Duodenal mucosa (tissue), 2 donors: ENCODE measurements around the gene PCDHA6.
"Not testable (repeated sequence)": the region's sequence is repeated elsewhere in the genome, so short reads cannot be mapped to it uniquely, and the experiment has no call there.

Experiments
- H3K27ac ChIP-seq: one replicate; pipeline ENCODE4 v1.7.0; 2013; ENCODE audit warnings: low read depth, low read length
- H3K27me3 ChIP-seq, 2 donors: one replicate each; pipeline ENCODE4 v1.7.0; 2013; ENCODE audit warnings: low read length in 2 of 2, control low read depth in 1 of 2; ENCODE audit not compliant: insufficient read depth in 2 of 2, control insufficient read depth in 1 of 2
- H3K36me3 ChIP-seq, 2 donors: one replicate each; pipeline ENCODE4 v1.7.0; 2013; ENCODE audit warnings: low read length in 2 of 2, control low read depth in 1 of 2; ENCODE audit not compliant: insufficient read depth in 2 of 2, control insufficient read depth in 1 of 2
- H3K4me1 ChIP-seq, 2 donors: one replicate each; pipeline ENCODE4 v1.7.0; 2013; ENCODE audit warnings: low read length in 2 of 2, control low read depth in 1 of 2; ENCODE audit not compliant: insufficient read depth in 2 of 2, control insufficient read depth in 1 of 2
- H3K4me3 ChIP-seq, 2 donors: one replicate each; pipeline ENCODE4 v1.7.0; 2013; ENCODE audit warnings: low read length in 2 of 2, low read depth in 1 of 2
- H3K9ac ChIP-seq, 2 donors: one replicate each; pipeline ENCODE4 v1.7.0; 2013; ENCODE audit warnings: low read length in 2 of 2, low read depth in 1 of 2
- H3K9me3 ChIP-seq, 2 donors: one replicate each; pipeline ENCODE4 v1.7.0; 2013; ENCODE audit warnings: low read length in 2 of 2, control low read depth in 1 of 2; ENCODE audit not compliant: control insufficient read depth in 1 of 2

The PCDHA6 gene

GRCh38 chr5:140822281-140822629, 5.5 kb upstream of the PCDHA6 start:
- Histone ChIP-seq H3K9ac (no peak overlapping the region), H3K27me3 (no peaks in the 10 kb centered on the region), H3K9me3 (peaks cover 4 to 9% of the 10 kb centered on the region in 2 donors), H3K4me3 (no peak overlapping the region), H3K27ac (no peak overlapping the region), H3K36me3 (no peaks in the 10 kb centered on the region), H3K4me1 (no peaks in the 10 kb centered on the region)

- not testable (repeated sequence) for H3K27me3 ChIP-seq, H3K36me3 ChIP-seq, H3K9me3 ChIP-seq, H3K4me1 ChIP-seq, H3K9ac ChIP-seq, H3K4me3 ChIP-seq, H3K27ac ChIP-seq
These were observed 4.8 kb upstream of the PCDHA6 start for GRCh38 chr5:140822969-140823368.

GRCh38 chr5:140823475-140823874, 4.3 kb upstream of the PCDHA6 start:
- Histone ChIP-seq H3K9ac (no peak overlapping the region), H3K4me1 (no peaks in the 10 kb centered on the region), H3K27me3 (no peaks in the 10 kb centered on the region), H3K4me3 (no peak overlapping the region), H3K9me3 (peaks cover 9 to 12% of the 10 kb centered on the region in 2 donors), H3K36me3 (no peaks in the 10 kb centered on the region), H3K27ac (no peak overlapping the region)

DNA sequence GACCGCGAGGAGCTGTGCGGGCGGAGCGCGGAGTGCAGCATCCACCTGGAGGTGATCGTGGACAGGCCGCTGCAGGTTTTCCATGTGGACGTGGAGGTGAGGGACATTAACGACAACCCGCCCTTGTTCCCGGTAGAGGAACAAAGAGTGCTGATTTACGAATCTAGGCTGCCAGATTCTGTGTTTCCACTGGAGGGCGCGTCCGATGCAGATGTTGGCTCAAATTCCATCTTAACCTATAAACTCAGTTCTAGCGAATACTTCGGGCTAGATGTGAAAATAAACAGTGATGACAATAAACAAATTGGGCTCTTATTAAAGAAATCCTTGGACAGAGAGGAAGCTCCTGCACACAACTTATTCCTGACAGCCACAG, 590 bp downstream of the PCDHA6 start:
- H3K9me3 ChIP-seq, result peaks cover 16 to 19% of the 10 kb centered on the region in 2 donors
- H3K4me3 ChIP-seq, result no peak overlapping the region
- no peak overlapping the region for H3K27ac ChIP-seq

GRCh38 chr5:140829511-140830501, 2.0 kb downstream of the PCDHA6 start:
- H3K4me1 ChIP-seq, H3K4me3 ChIP-seq, H3K27ac ChIP-seq, H3K36me3 ChIP-seq, H3K27me3 ChIP-seq, H3K9ac ChIP-seq: not testable (repeated sequence)
- H3K9me3 ChIP-seq, result peaks cover 16 to 23% of the 10 kb centered on the region in 2 donors

More for the DNA sequence above, 590 bp downstream of the PCDHA6 start:
- Histone ChIP-seq H3K27me3 (no peaks in the 10 kb centered on the region), H3K4me1 (no peaks in the 10 kb centered on the region), H3K36me3 (no peaks in the 10 kb centered on the region), H3K9ac (no peak overlapping the region)

- Histone ChIP-seq H3K36me3 (no peaks in the 10 kb centered on the region), H3K4me3 (peak within 1 kb of the TSS; percentile 2 to 29), H3K4me1 (no peaks in the 10 kb centered on the region), H3K27ac (no peak within 1 kb of the TSS), H3K9ac (no peak within 1 kb of the TSS), H3K9me3 (peaks cover 20 to 23% of the 10 kb centered on the region in 2 donors), H3K27me3 (no peaks in the 10 kb centered on the region)
These were observed 6.2 kb downstream of the PCDHA6 start, which contains the start of gene PCDHA7 for GRCh38 chr5:140833993-140834392. PCDHA7 (plus strand) TSS chr5:140834269; CDS start chr5:140834384, 115 bp downstream.

GRCh38 chr5:140834439-140835008, 6.8 kb downstream of the PCDHA6 start:
- H3K27me3 ChIP-seq, H3K9ac ChIP-seq, H3K4me1 ChIP-seq, H3K27ac ChIP-seq, H3K36me3 ChIP-seq: not testable (repeated sequence)
- H3K9me3 ChIP-seq, result peaks cover 20 to 23% of the 10 kb centered on the region in 2 donors
- peak overlapping the region; percentile 2 to 29 for H3K4me3 ChIP-seq

DNA sequence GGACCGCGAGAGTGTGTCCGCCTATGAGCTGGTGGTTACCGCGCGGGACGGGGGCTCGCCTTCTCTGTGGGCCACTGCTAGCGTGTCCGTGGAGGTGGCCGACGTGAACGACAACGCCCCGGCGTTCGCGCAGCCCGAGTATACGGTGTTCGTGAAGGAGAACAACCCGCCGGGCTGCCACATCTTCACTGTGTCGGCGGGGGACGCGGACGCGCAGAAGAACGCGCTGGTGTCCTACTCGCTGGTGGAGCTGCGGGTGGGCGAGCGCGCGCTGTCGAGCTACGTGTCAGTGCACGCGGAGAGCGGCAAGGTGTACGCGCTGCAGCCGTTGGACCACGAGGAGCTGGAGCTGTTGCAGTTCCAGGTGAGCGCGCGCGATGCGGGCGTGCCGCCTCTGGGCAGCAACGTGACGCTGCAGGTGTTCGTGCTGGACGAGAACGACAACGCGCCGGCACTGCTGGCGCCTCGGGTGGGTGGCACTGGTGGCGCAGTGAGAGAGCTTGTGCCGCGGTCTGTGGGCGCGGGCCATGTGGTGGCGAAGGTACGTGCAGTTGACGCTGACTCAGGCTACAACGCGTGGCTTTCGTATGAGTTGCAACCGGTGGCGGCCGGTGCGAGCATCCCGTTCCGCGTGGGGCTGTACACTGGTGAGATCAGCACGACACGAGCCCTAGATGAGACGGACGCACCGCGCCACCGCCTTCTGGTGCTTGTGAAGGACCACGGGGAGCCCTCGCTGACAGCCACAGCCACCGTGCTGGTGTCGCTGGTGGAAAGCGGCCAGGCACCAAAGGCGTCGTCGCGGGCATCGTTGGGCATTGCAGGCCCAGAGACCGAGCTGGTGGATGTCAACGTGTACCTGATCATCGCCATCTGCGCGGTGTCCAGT, 8.1 kb downstream of the PCDHA6 start:
- no peak overlapping the region for H3K9ac ChIP-seq
- H3K27ac ChIP-seq, result no peak overlapping the region
- H3K36me3 ChIP-seq, result no peaks in the 10 kb centered on the region
- H3K9me3 ChIP-seq, result peaks cover 19 to 21% of the 10 kb centered on the region in 2 donors
- no peak overlapping the region for H3K4me3 ChIP-seq
- no peaks in the 10 kb centered on the region for H3K27me3 ChIP-seq
- H3K4me1 ChIP-seq, result no peaks in the 10 kb centered on the region

DNA sequence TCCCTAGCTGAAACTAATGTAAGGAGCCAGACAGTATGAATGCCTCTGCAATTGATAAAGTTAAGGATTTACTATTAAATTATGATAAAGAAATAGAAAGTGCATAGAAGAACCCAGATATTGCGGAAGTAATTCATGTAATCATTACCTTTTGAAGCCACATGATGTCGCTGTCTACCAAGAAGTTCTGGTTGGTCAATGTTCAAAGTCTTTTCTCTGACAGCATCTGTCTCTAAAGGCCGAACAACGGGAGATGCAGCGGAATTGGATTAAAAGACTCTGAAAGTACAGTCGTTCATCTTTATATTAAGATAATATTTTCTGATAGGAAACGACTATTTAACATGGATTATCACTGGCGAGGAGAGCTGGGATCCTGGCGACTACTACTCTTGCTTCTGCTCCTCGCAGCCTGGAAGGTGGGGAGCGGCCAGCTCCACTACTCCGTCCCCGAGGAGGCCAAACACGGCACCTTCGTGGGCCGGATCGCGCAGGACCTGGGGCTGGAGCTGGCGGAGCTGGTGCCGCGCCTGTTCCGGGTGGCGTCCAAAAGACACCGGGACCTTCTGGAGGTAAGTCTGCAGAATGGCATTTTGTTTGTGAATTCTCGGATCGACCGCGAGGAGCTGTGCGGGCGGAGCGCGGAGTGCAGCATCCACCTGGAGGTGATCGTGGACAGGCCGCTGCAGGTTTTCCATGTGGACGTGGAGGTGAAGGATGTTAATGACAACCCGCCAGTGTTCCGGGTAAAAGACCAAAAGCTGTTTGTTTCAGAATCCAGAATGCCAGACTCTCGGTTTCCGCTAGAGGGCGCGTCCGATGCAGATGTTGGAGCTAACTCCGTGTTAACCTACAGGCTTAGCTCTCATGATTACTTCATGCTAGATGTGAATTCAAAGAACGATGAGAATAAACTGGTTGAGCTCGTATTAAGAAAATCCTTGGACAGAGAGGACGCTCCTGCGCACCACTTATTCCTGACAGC, 13.5 kb downstream of the PCDHA6 start, which contains the start of gene PCDHA8:
TSS of gene PCDHA8 (plus strand) at position 210 of the 985 bp plus-strand sequence. CDS start at position 345, 135 bp downstream.
- no peaks in the 10 kb centered on the region for H3K36me3 ChIP-seq
- H3K4me1 ChIP-seq, result no peaks in the 10 kb centered on the region
- peaks cover 6 to 18% of the 10 kb centered on the region in 2 donors for H3K9me3 ChIP-seq
- no peak within 1 kb of the TSS for H3K27ac ChIP-seq
- no peak within 1 kb of the TSS for H3K4me3 ChIP-seq
- H3K9ac ChIP-seq, result no peak within 1 kb of the TSS
- H3K27me3 ChIP-seq, result no peaks in the 10 kb centered on the region
